Gastroesophageal sphincter (tissue), 4 donors: Measurements from ENCODE around the gene GOLGA6L10. TPM values are rescaled to one million over a fixed set of nuclear protein-coding genes. Genes with fewer than 3 reads are reported as not detected.
"Not testable (repeated sequence)": the region's sequence is repeated elsewhere in the genome, so short reads cannot be mapped to it uniquely, and the experiment has no call there.

Experiments used
- ATAC-seq: fragments of 150-250 bp; one replicate; pipeline ENCODE4 v1.9.1; 2016; ENCODE audit warnings: mild to moderate bottlenecking, moderate library complexity
- H3K27ac ChIP-seq, 4 donors: fragments of 200-600 bp; sonication (generic) in 3 of 4; 1 replicate in 3 of 4; 2 replicates in 1 of 4; pipeline ENCODE4 v1.5.1; 2016 to 2019
- H3K27me3 ChIP-seq: fragments of 200-600 bp; sonication (generic); one replicate; pipeline ENCODE4 v1.5.1; 2019
- H3K36me3 ChIP-seq, 2 donors: fragments of 200-600 bp; sonication (generic); one replicate each; pipeline ENCODE4 v1.5.1; 2019; ENCODE audit warnings: control low read depth in 1 of 2
- H3K4me1 ChIP-seq, 3 donors: fragments of 200-600 bp; sonication (generic); 1 replicate in 2 of 3; 2 replicates in 1 of 3; pipeline ENCODE4 v1.5.1; 2016 to 2019; ENCODE audit warnings: control low read depth in 2 of 3
- H3K4me3 ChIP-seq, 2 donors: fragments of 200-600 bp; sonication (generic); one replicate each; pipeline ENCODE4 v1.5.1; 2019; ENCODE audit warnings: mild to moderate bottlenecking in 1 of 2, moderate library complexity in 1 of 2
- H3K9me3 ChIP-seq, 3 donors: fragments of 200-600 bp; sonication (generic); one replicate each; pipeline ENCODE4 v1.5.1; 2017 to 2019; ENCODE audit warnings: control low read depth in 2 of 3
- CTCF ChIP-seq, 4 experiments: fragments of 200-600 bp in 2 of 4; fragments of 450-650 bp in 2 of 4; sonication (generic) in 1 of 4; IDR thresholded peaks; one replicate each; pipeline ENCODE4 v1.5.1; 2017 to 2019; ENCODE audit warnings: antibody characterized with exemption in 4 of 4, mild to moderate bottlenecking in 2 of 4, moderate library complexity in 2 of 4
- EP300 ChIP-seq: sonication (generic); formaldehyde crosslinking; IDR thresholded peaks from one replicate; pipeline ENCODE4 v1.6.1; 2017; ENCODE audit warnings: antibody characterized with exemption, mild to moderate bottlenecking
- POLR2A ChIP-seq, 2 donors: fragments of 450-650 bp; IDR thresholded peaks; one replicate each; pipeline ENCODE4 v1.6.1; 2017; ENCODE audit warnings: antibody characterized with exemption in 2 of 2, mild to moderate bottlenecking in 2 of 2, moderate library complexity in 1 of 2
- POLR2AphosphoS5 ChIP-seq: sonication (generic); formaldehyde crosslinking; IDR thresholded peaks from one replicate; pipeline ENCODE4 v1.6.1; 2017; ENCODE audit warnings: antibody characterized with exemption
- WGBS, 2 donors: methylation state at CpG; one replicate each; pipeline ENCODE4 v1.1.5; 2018; ENCODE audit warnings: low coverage in 1 of 2; 5-methylcytosine and 5-hydroxymethylcytosine counted together
- total RNA-seq, 4 donors: library from RNA; depleted of rRNA; stranded (reverse); fragments of >200 nt; gene quantifications; one replicate each; pipeline ENCODE4 v1.1.0, GENCODE V29; 2016

GOLGA6L10 gene, protein sequence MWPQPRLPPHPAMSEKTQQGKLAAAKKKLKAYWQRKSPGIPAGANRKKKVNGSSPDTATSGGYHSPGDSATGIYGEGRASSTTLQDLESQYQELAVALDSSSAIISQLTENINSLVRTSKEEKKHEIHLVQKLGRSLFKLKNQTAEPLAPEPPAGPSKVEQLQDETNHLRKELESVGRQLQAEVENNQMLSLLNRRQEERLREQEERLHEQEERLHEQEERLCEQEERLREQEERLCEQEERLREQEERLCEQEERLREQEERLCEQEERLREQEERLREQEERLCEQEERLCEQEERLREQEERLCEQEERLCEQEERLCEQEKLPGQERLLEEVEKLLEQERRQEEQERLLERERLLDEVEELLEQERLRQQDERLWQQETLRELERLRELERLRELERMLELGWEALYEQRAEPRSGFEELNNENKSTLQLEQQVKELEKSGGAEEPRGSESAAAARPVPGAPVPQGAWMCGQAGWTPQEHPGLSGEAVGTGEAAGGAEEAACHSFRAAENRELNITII
- total RNA-seq, result 1 to 10 TPM in 1 of 4 donors, under 1 TPM in 3; 0.15 to 1.2 (median 0.87) TPM

GRCh38 chr15:82349375-82349774, at the start of gene GOLGA6L10:
TSS of gene GOLGA6L10 (minus strand) at chr15:82349475. CDS start at chr15:82349375, 100 bp downstream.
- ATAC-seq, H3K9me3 ChIP-seq, H3K4me3 ChIP-seq, H3K4me1 ChIP-seq, H3K27me3 ChIP-seq, H3K36me3 ChIP-seq, H3K27ac ChIP-seq: not testable (repeated sequence)
- WGBS, 2 donors, result no CpG with 5 or more reads among the region's 9 CpGs

DNA sequence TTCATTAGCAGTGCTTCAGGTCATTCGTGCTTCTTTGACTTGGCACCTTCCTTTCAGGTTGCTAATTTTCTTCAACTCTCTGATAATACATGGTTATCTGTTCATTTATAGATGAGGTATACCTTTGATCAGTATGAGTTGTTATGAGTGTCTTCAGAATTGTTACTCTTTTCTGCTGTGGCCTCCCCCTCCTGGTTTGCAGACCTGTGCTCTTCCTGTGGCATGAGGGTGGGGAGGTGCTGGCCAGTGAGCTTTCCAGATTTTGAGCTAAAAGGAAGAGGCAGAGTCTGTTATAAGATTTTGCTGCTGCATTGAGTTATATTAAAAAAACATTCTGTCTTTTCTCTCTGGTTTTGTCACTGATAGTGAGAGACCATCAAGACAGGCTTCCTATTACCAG, 49.5 kb upstream of the GOLGA6L10 start:
- no peak overlapping the region for H3K4me3 ChIP-seq
- no peak overlapping the region for H3K27ac ChIP-seq
- no peaks in the 10 kb centered on the region for H3K36me3 ChIP-seq
- H3K4me1 ChIP-seq, result no peaks in the 10 kb centered on the region
- no peak for ATAC-seq
- H3K9me3 ChIP-seq, result no peaks in the 10 kb centered on the region
- TF ChIP-seq POLR2A (IDR thresholded peaks at IDR 0.05) (no peak), POLR2AphosphoS5 (no peak), EP300 (no peak), CTCF (IDR thresholded peaks at IDR 0.05) (no peak)
- H3K27me3 ChIP-seq, result no peaks in the 10 kb centered on the region
- WGBS, 2 donors, result no CpG with 5 or more reads among the region's 1 CpG

DNA sequence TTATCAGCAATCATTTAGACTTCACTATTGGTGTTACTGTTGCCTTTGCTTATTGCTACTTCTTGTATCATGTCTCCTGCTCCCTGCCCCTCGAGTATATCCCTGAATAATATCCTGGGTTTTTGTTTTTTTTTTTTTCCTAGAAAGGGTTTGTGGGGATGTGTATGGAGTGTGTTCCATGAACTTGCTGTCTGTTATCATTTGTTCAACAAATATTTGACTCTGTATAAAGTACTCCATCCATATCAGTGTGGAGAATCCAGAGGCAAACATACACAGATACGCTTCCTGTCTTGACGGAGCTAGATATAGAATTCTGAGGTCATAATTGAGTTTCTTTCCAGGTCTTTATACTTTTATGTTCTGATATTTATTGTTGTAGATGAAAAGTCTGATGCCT, 48.5 kb upstream of the GOLGA6L10 start:
- WGBS, 2 donors, result 84 to 100% methylated on average over 2 to 3 of the region's 3 CpGs
- H3K4me1 ChIP-seq, result no peaks in the 10 kb centered on the region
- TF ChIP-seq POLR2A (IDR thresholded peaks at IDR 0.05) (no peak), CTCF (IDR thresholded peaks at IDR 0.05) (no peak), POLR2AphosphoS5 (no peak), EP300 (no peak)
- H3K36me3 ChIP-seq, result no peaks in the 10 kb centered on the region
- H3K4me3 ChIP-seq, result no peak overlapping the region
- H3K9me3 ChIP-seq, result no peaks in the 10 kb centered on the region
- H3K27ac ChIP-seq, result no peak overlapping the region
- no peak for ATAC-seq
- H3K27me3 ChIP-seq, result no peaks in the 10 kb centered on the region

DNA sequence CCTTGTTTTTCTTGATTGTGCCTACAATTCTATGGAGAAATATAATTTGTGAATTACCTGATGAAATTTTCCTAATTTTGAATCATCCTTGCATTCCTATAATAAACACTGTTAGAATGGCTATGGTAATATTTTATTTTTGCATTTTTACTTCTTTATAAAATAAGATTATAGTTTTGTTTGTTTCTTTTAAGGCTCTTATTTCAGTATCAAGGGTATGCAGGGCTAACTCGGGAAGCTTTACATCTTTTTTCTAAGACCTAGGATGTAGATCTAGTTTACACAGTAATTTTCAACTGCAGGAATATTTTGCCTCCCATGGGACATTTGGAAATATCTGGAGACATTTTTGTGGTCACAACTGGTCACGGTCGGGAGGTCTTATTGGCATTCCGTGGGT, 46.5 kb upstream of the GOLGA6L10 start:
- not testable (repeated sequence) for H3K27me3 ChIP-seq, H3K4me1 ChIP-seq, H3K36me3 ChIP-seq, ATAC-seq, H3K27ac ChIP-seq, H3K9me3 ChIP-seq, H3K4me3 ChIP-seq
- WGBS, 2 donors, result 86 to 89% methylated on average over 1 of the region's 4 CpGs

GRCh38 chr15:82393671-82394070, 44.4 kb upstream of the GOLGA6L10 start:
- WGBS, 2 donors, result 100% methylated on average over 1 to 3 of the region's 4 CpGs
- no peaks in the 10 kb centered on the region for H3K36me3 ChIP-seq
- TF ChIP-seq EP300 (no peak), POLR2AphosphoS5 (no peak), POLR2A (IDR thresholded peaks at IDR 0.05) (no peak)

DNA sequence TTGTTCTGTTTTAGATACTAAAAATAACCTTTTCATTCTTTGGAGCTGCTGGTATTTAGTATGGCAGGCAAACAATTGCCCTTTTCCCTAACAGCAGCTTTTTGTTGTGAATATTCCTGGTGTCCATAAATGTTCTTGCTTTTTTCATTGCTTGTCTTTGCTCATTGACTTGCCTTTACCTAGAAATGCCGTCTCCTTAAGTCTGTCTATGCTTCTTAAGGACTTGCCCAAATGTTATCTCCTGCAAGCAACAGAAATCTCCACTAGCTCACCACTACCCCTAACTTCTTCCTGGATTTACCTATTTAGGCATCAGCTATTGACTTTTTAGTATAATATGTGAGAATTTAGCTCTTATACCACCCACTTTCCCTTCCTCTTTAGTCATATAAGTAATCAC, 42.8 kb upstream of the GOLGA6L10 start:
- H3K27me3 ChIP-seq, H3K36me3 ChIP-seq, H3K27ac ChIP-seq, H3K9me3 ChIP-seq, H3K4me3 ChIP-seq, H3K4me1 ChIP-seq, ATAC-seq: not testable (repeated sequence)
- 90 to 100% methylated on average over 1 of the region's 1 CpG for WGBS, 2 donors

More at GRCh38 chr15:82393671-82394070, 44.4 kb upstream of the GOLGA6L10 start:
- H3K9me3 ChIP-seq, result no peaks in the 10 kb centered on the region
- ATAC-seq, result no peak
- no peak overlapping the region for H3K27ac ChIP-seq
- H3K4me3 ChIP-seq, result no peak overlapping the region
- H3K27me3 ChIP-seq, result no peaks in the 10 kb centered on the region
- no peaks in the 10 kb centered on the region for H3K4me1 ChIP-seq

GRCh38 chr15:82390152-82390551, 40.9 kb upstream of the GOLGA6L10 start:
- 82 to 92% methylated on average over 3 of the region's 3 CpGs for WGBS, 2 donors
- H3K4me1 ChIP-seq, ATAC-seq, H3K27me3 ChIP-seq, H3K4me3 ChIP-seq, H3K36me3 ChIP-seq, H3K9me3 ChIP-seq, H3K27ac ChIP-seq: not testable (repeated sequence)

GRCh38 chr15:82387209-82387608, 37.9 kb upstream of the GOLGA6L10 start:
- H3K27me3 ChIP-seq, ATAC-seq, H3K4me1 ChIP-seq, H3K9me3 ChIP-seq, H3K27ac ChIP-seq, H3K36me3 ChIP-seq, H3K4me3 ChIP-seq: not testable (repeated sequence)

DNA sequence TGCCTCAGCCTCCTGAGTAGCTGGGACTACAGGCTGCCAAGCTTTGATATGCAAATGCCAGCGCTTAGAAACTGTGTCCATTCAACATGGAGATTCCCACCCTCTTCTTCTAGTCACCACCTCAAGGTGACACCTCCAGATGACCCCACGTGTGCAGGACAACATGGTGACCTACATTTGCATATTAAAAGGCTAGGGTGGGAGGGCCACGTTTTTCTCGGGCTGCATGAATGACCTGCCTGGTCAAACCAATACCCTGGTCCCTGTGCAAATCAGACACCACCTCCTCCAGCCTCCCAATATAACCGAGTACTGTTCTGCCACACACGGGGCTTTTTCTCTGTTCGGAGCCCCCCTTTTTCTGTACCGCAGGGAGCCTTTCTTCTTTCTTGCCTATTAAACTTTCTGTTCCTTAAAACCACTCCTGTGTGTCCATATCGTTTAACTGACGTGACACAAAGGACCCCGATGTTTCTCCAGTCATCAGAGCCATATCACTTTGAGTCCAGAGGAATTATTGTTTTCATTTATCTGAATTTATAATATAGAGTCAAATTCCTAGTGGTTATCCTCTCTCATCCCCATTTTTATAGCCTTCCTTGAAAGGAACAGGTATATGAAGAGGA, 32.2 kb upstream of the GOLGA6L10 start:
- not testable (repeated sequence) for ATAC-seq, H3K4me1 ChIP-seq, H3K4me3 ChIP-seq, H3K27me3 ChIP-seq, H3K27ac ChIP-seq, H3K9me3 ChIP-seq, H3K36me3 ChIP-seq
- WGBS, 2 donors, result 40 to 82% methylated on average over 3 to 9 of the region's 11 CpGs

DNA sequence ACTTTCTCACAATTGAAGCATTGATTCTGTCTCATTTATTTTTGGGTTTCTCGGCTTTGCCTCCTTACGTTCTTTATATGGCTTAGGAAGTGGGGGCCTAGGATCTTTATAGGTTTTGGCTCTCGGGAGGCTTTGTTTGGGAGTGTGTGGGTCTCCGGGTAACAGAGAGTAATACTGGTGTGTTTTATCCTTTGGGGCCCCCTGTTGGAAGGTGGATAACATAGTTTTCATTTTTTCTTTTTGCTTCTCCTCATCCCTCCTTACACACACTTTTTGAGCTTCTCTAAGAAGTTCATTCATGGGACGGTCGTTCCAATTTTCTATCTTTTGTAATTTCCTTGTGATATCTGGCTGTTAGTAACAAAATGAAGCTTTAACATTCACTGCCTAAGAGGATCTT, 30.3 kb upstream of the GOLGA6L10 start:
- H3K9me3 ChIP-seq, ATAC-seq, H3K27me3 ChIP-seq, H3K27ac ChIP-seq, H3K4me3 ChIP-seq, H3K36me3 ChIP-seq, H3K4me1 ChIP-seq: not testable (repeated sequence)
- WGBS, 2 donors, result 76% methylated on average over 6 of the region's 6 CpGs

DNA sequence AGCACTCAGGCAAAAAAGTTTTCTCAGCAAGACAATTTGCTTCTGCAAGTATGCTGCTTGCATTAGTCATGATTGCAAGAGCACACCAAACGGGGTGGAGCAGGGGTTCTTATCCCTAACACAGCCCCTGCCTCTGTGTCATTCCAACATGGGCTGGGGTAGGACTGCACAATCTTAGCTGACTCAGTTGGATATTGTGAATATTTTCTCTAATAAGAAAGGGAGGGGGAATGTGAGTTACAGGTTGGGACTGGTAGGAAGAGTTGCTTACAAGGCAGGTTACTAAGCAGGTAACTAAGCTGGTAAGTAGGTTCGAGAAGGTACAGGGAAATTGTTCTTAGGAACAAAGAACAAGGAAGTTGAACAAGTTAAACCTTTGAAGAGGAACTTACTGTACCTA, 24.4 kb upstream of the GOLGA6L10 start:
- H3K36me3 ChIP-seq, H3K4me1 ChIP-seq, H3K27ac ChIP-seq, H3K27me3 ChIP-seq, H3K9me3 ChIP-seq, ATAC-seq, H3K4me3 ChIP-seq: not testable (repeated sequence)
- WGBS, 2 donors, result 47 to 67% methylated on average over 1 to 2 of the region's 2 CpGs
